Activated CD4-positive, alpha-beta T cell treated with anti-CD3 and anti-CD28 coated beads, Interleukin-2, amount 10 ng/mL, durations not matched to agents 24 days and 14 days (primary cell): ENCODE data around the gene KCNJ6. TPM values are rescaled to one million over a fixed set of nuclear protein-coding genes. Genes with fewer than 3 reads are reported as not detected.

Experiments used
- DNase-seq: peaks from one replicate; pipeline ENCODE4 v3.0.0; 2022
- H3K27ac Mint-ChIP-seq: one replicate; pipeline ENCODE4 v1.8.0; 2022; ENCODE audit warnings: mild to moderate bottlenecking, mixed read lengths
- H3K27me3 Mint-ChIP-seq: one replicate; pipeline ENCODE4 v1.8.0; 2022; ENCODE audit warnings: mixed read lengths
- H3K36me3 Mint-ChIP-seq: one replicate; pipeline ENCODE4 v1.8.0; 2022; ENCODE audit warnings: low read depth, mild to moderate bottlenecking, mixed read lengths
- H3K4me1 Mint-ChIP-seq: one replicate; pipeline ENCODE4 v1.8.0; 2021; ENCODE audit warnings: mixed read lengths
- H3K4me3 Mint-ChIP-seq: one replicate; pipeline ENCODE4 v1.8.0; 2022; ENCODE audit warnings: mild to moderate bottlenecking, moderate library complexity, mixed read lengths
- H3K9me3 Mint-ChIP-seq: one replicate; pipeline ENCODE4 v1.8.0; 2021; ENCODE audit warnings: mixed read lengths
- intact Hi-C: fragments of 100-400 bp; cut with micrococcal nuclease; formaldehyde crosslinking; loops from one replicate; pipeline ENCODE4 v1.15.1; 2023
- total RNA-seq: library from RNA; stranded (reverse); gene quantifications from 2 replicates; pipeline ENCODE4 v1.2.3, GENCODE V29; 2022

Gene KCNJ6
- total RNA-seq, 1 donor from 2014 or later, result not detected

DNA sequence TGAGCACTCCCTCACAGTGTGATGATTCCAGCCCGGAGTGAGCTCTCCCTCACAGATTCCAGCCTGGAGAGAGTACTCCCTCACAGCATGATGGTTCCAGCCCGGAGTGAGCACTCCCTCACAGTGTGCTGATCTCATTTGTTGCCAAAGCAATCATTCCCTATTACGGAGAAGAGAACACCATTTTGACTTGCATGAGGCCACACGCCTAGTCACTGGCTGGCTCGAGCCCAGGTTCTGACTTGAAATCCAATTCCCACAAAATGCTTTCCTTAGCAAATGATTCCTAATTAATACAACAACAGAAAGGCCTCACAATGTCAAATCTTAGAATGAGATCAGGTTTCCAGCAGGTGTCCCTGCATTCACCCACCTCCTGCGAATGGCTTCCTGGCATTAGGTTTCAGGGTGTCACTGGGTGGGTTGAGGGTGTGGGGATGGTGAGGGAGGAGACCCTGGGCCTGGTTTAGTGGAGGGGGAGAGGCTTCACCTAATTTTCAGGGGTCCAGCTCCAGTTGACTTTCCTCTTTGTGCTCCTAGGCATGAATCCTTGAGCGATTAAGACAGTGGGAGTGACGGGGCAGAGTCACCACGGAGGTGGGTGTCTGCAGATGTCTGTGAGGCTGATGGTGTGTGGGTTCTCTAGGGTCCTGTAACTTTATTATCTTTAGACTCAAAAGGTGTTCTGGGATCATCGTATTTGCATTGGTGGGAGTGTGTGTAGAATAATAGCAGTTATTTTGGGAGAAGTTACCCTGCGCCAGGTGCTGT is 158.5 kb downstream of the KCNJ6 start:
- intact Hi-C loops, result no loop called here
- no peak for DNase-seq

DNA sequence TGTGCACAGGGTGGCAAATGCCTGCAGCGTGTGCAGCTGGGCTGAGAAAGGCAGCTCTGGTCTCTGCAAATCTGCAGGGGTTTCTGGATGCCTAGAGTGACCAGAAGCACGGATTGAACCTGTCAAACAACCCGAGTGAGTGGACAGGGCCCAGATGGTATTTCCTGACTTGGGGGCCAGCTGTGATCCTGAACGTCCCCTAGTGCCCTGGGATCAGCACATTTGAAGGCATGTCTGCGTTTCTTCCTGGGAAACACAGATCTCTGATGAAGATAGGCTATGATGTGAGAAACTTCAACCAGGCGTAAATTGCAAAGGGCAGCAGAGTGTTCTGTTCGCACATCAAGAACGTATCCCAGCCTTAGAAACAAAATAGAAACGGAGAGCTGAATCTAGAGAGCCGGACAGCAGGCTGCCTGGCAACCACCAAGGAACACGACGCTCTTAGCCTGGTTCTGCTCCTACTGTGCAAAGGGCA is 163.1 kb downstream of the KCNJ6 start:
- no peaks in the 10 kb centered on the region for H3K4me1 Mint-ChIP-seq
- no peak overlapping the region for H3K27ac Mint-ChIP-seq
- intact Hi-C loops, result no loop called here

More for the DNA sequence above, 158.5 kb downstream of the KCNJ6 start:
- no peak overlapping the region for H3K27ac Mint-ChIP-seq
- no peaks in the 10 kb centered on the region for H3K36me3 Mint-ChIP-seq
- H3K27me3 Mint-ChIP-seq, result no peaks in the 10 kb centered on the region
- no peaks in the 10 kb centered on the region for H3K4me1 Mint-ChIP-seq
- no peaks in the 10 kb centered on the region for H3K9me3 Mint-ChIP-seq
- H3K4me3 Mint-ChIP-seq, result no peak overlapping the region

DNA sequence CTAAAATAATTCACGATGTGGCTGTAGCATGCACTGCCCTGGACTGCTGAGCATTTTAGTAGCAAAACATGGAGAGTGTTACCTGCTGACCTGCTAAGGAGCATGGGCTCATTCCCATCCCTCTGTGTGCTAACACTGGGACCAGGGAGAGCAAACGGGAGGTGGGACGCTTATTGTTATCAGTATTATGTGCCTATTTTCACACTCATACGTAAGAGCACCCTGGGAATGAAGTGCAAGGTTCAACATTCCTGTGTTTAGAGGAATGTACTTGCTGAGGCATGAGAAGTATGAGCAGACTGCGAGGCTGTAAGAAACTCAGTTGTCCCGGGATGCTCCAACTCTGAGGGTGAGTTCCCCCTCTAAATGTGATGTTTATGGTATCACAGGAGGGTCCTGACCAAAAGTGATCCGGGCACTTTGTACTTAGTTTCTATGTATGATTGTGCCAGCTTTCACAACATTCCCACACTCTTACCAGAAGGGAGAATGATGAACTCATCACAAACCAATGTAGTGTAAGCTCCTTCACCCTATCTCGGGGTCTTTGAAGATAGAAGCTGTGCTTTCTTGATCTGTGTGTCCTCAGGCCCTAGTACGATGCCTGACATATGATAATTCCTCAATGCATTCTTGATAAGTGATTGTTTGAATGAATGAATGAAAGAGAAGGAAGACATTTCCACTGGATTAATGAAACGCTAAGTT is 164.8 kb downstream of the KCNJ6 start:
- no peaks in the 10 kb centered on the region for H3K27me3 Mint-ChIP-seq
- no peaks in the 10 kb centered on the region for H3K36me3 Mint-ChIP-seq
- H3K27ac Mint-ChIP-seq, result no peak overlapping the region
- H3K4me3 Mint-ChIP-seq, result no peak overlapping the region
- DNase-seq, result no peak
- intact Hi-C loops, result no loop called here
- H3K4me1 Mint-ChIP-seq, result no peaks in the 10 kb centered on the region
- H3K9me3 Mint-ChIP-seq, result no peaks in the 10 kb centered on the region

More for the DNA sequence above, 163.1 kb downstream of the KCNJ6 start:
- DNase-seq, result no peak
- Mint-ChIP-seq H3K36me3 (no peaks in the 10 kb centered on the region), H3K9me3 (no peaks in the 10 kb centered on the region), H3K27me3 (no peaks in the 10 kb centered on the region), H3K4me3 (no peak overlapping the region)

DNA sequence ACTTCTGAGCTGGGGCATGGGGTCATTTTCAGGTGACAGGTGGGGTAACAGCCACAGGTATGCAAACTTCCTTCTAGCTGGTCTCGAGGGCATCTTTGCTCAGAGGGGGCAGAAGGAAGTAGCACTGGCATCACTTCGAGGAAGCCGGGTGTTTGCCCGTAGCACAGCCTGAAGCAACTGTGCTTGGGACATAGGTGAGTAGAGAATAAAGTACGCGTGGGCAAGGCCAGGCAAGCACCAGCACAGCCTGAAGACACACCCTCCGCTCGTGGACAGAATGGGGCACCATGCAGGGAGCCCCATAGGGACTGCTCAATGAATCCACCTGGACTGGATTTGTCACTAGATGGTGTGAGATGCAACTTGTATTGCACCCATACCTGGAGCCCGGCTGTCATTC is 167.1 kb downstream of the KCNJ6 start:
- H3K4me3 Mint-ChIP-seq, result no peak overlapping the region
- no peak overlapping the region for H3K27ac Mint-ChIP-seq
- no peaks in the 10 kb centered on the region for H3K9me3 Mint-ChIP-seq

DNA sequence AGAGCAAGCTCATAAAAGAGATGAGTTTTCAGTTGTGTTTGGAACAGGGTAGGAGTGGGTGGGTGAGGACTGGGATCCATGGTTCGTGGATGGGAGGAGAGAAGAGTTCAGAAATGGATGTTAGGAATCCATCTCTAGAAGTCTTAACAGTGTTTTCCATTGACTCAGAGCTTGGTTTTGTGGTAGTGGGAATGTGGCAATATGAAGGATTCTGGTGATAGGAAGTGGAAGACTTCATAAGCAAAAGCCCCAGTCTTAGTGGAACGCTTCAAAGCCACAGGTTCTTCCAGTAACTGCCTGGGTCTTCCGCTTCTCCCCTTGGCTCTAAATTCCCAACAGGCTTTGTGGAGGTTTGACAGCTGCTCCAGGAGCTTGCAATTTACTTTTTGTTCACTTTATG is 167.9 kb downstream of the KCNJ6 start:
- Mint-ChIP-seq H3K9me3 (no peaks in the 10 kb centered on the region), H3K4me3 (no peak overlapping the region), H3K27me3 (no peaks in the 10 kb centered on the region), H3K27ac (no peak overlapping the region), H3K36me3 (no peaks in the 10 kb centered on the region), H3K4me1 (no peaks in the 10 kb centered on the region)
- no peak for DNase-seq
- intact Hi-C loops, result no loop called here

More for the DNA sequence above, 167.1 kb downstream of the KCNJ6 start:
- intact Hi-C loops, result no loop called here
- DNase-seq, result no peak
- H3K27me3 Mint-ChIP-seq, result no peaks in the 10 kb centered on the region
- H3K4me1 Mint-ChIP-seq, result no peaks in the 10 kb centered on the region
- H3K36me3 Mint-ChIP-seq, result no peaks in the 10 kb centered on the region

DNA sequence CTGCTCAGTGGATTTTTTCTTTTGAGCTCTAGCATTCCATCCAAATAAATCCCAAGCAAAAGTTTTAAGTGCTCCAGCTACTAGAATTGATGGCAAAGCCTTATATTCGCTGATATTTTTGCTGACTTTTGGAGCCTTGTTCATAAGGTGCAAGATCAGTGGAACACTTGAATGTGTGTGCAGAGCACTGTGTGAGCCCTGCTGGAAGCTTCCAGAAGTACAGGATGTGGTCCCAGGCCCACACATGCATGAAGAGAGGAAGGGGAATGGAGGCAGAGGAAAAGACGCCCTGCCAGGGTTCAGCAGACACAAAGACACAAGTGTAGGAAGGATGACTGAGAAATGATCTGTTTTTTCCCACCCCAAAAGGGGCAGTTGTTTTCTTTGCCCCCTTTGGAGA is 169.4 kb downstream of the KCNJ6 start:
- no peaks in the 10 kb centered on the region for H3K9me3 Mint-ChIP-seq
- no peak overlapping the region for H3K27ac Mint-ChIP-seq
- no peaks in the 10 kb centered on the region for H3K36me3 Mint-ChIP-seq
- DNase-seq, result no peak
- intact Hi-C loops, result no loop called here
- H3K27me3 Mint-ChIP-seq, result no peaks in the 10 kb centered on the region
- no peaks in the 10 kb centered on the region for H3K4me1 Mint-ChIP-seq
- H3K4me3 Mint-ChIP-seq, result no peak overlapping the region

DNA sequence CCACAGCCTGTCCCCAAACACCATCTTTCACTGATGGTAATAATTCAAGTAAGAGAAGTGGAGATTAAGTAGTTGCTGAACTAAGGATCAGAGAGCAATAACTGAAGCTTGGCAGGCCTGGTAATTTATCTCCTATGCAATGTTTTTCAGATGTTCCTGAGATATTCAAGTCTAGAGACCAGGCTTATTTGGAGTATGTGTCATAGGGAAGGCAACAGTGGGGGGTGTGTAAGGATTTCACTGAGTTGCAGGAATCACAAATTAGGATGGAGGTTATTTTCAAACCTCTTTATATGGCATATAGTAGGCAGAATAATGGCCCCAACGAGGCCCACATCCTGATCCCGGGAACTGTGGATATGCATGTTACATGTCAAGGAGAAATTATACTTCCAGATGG is 171.7 kb downstream of the KCNJ6 start:
- no peak for DNase-seq
- Mint-ChIP-seq H3K27me3 (peaks cover 7% of the 10 kb centered on the region), H3K4me3 (no peak overlapping the region), H3K4me1 (no peaks in the 10 kb centered on the region), H3K9me3 (no peaks in the 10 kb centered on the region), H3K36me3 (no peaks in the 10 kb centered on the region), H3K27ac (no peak overlapping the region)
- intact Hi-C loops, result no loop called here

DNA sequence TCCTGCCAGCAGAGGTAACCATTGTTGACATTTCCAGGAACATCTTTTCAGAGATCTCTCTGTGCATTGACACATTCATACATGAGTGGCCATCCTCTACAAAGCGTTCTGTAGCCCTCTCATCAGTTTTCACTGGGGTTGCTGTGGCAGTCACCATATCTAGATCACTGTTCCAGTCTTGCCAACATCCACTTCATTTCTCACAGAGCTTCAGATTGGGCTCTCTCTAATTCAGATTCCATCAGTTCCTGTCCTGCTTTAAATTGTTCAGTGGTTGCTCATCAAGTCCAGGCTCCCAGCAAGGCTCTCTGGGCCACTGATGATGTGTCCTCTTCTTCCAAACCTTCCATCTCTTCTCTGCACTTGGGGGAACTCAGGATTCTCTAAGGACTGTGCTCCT is 173.7 kb downstream of the KCNJ6 start:
- Mint-ChIP-seq H3K27me3 (peaks cover 9% of the 10 kb centered on the region), H3K9me3 (no peaks in the 10 kb centered on the region), H3K4me3 (no peak overlapping the region), H3K27ac (no peak overlapping the region), H3K4me1 (no peaks in the 10 kb centered on the region), H3K36me3 (no peaks in the 10 kb centered on the region)
- intact Hi-C loops, result no loop called here
- DNase-seq, result no peak

DNA sequence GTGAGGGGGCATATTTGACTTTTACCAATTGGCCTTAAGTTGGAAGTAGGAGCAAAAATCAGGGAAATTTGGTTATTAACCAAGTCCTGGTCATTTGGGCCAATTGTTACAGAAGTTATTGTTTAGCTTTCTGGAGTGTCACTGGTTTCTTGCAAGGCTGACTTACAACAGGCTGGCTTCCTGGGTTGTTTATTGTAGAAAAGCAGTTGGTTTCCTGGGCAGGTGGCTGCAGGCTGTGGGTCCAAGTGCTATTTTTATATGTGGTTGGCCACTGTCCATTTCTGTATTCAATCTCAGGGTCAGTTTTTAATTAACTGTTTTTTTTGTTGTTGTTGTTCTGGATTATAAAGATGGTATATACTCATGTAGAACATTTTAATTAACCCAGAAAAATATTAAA is 174.1 kb downstream of the KCNJ6 start:
- DNase-seq, result no peak
- peaks cover 9% of the 10 kb centered on the region for H3K27me3 Mint-ChIP-seq
- H3K9me3 Mint-ChIP-seq, result no peaks in the 10 kb centered on the region
- no peaks in the 10 kb centered on the region for H3K4me1 Mint-ChIP-seq
- H3K36me3 Mint-ChIP-seq, result no peaks in the 10 kb centered on the region
- no peak overlapping the region for H3K4me3 Mint-ChIP-seq
- H3K27ac Mint-ChIP-seq, result no peak overlapping the region
- intact Hi-C loops, result no loop called here

DNA sequence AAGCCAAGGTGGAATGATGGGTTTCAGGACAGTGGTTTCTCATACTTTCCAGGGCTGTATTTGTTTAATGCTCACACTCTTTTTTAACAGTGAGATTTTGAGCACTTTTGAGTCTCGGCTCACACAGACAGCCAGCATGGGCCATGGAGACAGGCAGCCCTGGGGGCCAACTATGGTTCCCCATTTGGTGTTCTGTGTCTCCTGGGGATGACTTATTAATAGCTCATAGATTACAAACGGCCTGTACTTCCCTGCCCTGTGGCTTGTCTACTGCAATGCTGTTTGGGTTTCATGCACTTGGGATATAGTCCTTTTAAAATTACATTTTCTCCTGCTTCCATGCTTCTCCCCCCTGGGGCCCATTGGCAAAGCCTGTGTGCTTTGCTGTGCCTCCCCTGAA is 178.3 kb downstream of the KCNJ6 start:
- no peaks in the 10 kb centered on the region for H3K4me1 Mint-ChIP-seq
- DNase-seq, result no peak
- no peaks in the 10 kb centered on the region for H3K36me3 Mint-ChIP-seq
- H3K4me3 Mint-ChIP-seq, result no peak overlapping the region
- no peak overlapping the region for H3K27ac Mint-ChIP-seq
- intact Hi-C loops, result no loop called here
- no peaks in the 10 kb centered on the region for H3K9me3 Mint-ChIP-seq
- H3K27me3 Mint-ChIP-seq, result peaks cover 13% of the 10 kb centered on the region

DNA sequence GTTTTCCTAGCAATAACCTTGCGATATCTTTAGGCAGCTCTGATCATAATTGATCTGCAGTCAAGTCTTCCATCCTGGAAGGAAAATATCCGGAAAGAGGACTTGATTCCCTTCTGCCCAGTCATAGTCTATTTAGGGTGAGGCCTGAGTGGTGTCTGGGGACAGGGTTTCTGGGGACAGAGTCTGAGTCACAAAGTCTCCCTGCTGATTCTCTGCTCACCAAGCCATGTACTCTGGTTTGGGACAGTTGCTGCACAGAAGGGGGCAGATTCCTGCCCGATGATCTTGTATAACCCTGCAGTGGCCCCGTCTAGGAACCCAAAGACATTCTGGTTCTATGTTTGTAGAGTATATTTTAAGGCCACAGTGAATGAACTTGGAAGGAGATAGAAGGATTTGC is 178.8 kb downstream of the KCNJ6 start:
- no peaks in the 10 kb centered on the region for H3K36me3 Mint-ChIP-seq
- H3K27ac Mint-ChIP-seq, result no peak overlapping the region
- intact Hi-C loops, result no loop called here
- H3K4me1 Mint-ChIP-seq, result no peaks in the 10 kb centered on the region
- no peak overlapping the region for H3K4me3 Mint-ChIP-seq
- no peak for DNase-seq
- H3K9me3 Mint-ChIP-seq, result no peaks in the 10 kb centered on the region
- peaks cover 13% of the 10 kb centered on the region for H3K27me3 Mint-ChIP-seq

DNA sequence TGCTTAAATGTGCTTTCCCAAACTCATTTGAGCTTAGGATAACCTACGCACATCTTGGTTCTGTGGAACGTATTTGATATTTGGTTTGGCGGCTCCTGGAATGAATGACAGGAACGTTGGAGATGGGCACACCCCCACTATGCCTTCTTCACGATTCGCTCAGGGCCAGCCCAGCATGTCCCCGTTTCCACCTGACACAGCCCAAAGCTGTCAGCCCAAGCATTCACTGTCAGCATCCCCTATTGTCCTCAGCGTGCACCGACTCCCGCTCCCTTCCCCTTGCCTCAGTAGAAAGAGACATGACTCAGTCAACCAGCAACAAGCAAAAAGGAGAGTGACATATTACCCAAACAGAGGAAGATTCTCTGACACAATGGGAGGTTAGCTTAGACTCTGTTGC is 181.4 kb downstream of the KCNJ6 start:
- intact Hi-C loops, result no loop called here
- Mint-ChIP-seq H3K4me3 (no peak overlapping the region), H3K27me3 (peaks cover 8% of the 10 kb centered on the region), H3K9me3 (no peaks in the 10 kb centered on the region), H3K4me1 (no peaks in the 10 kb centered on the region), H3K27ac (no peak overlapping the region), H3K36me3 (no peaks in the 10 kb centered on the region)
- DNase-seq, result no peak

DNA sequence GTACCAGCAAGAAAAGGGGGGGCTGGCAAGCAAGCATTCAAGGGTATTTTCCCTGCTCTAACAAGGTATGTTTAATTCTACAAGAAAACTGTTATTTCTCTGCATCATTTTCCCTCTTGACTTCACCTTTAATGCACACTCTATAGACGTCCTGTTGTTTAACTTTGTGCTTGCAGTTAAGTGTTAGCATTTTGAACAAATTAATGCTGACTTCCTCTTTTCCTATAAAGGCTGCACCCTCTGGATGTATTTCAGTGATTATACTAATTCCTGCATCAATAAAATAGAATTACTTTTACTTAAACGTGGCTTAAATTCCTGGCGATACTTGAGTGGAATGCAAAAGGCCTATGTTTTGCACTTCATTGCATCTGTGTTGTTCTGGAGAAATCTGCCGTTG is 183.3 kb downstream of the KCNJ6 start:
- no peaks in the 10 kb centered on the region for H3K4me1 Mint-ChIP-seq
- no peaks in the 10 kb centered on the region for H3K36me3 Mint-ChIP-seq
- no peak for DNase-seq
- intact Hi-C loops, result no loop called here
- no peak overlapping the region for H3K27ac Mint-ChIP-seq
- no peak overlapping the region for H3K4me3 Mint-ChIP-seq
- H3K27me3 Mint-ChIP-seq, result peaks cover 6% of the 10 kb centered on the region
- H3K9me3 Mint-ChIP-seq, result no peaks in the 10 kb centered on the region

DNA sequence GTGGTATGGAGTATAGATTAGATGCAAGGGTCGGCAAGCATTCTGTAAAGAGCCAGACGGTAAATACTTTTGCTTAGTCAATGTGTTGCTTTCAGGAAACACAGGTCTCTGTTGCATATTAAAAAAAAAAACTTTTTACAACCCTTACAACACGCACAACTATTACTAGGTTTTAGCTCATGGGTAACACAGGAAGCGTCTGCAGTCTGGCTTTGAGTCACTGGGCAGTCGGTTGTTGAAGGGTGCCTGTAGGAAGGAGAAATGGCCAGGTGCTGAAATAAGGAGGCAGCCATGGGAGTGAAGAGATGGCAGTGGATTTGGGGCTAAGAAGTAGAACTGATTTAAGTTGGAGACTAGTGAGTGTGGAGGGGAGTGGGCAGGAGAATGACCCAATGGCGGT is 192.1 kb downstream of the KCNJ6 start:
- intact Hi-C loops, result no loop called here
- Mint-ChIP-seq H3K27ac (no peak overlapping the region), H3K4me1 (no peaks in the 10 kb centered on the region), H3K27me3 (peaks cover 4% of the 10 kb centered on the region), H3K9me3 (no peaks in the 10 kb centered on the region), H3K4me3 (no peak overlapping the region), H3K36me3 (no peaks in the 10 kb centered on the region)
- no peak for DNase-seq
